AG04449 (cell line): Measurements from ENCODE around the gene COPS8.

ENCODE experiments used
- CTCF ChIA-PET: fragments of 350-600 bp; formaldehyde crosslinking; extraction: SDS; loops from one replicate; lab custom pipeline; 2021; ENCODE audit warnings: antibody characterized with exemption; lab: Yijun Ruan, JAX
- POLR2A ChIA-PET: fragments of 400-600, 350-600 bp; formaldehyde crosslinking; extraction: SDS; loops from one replicate; lab custom pipeline; 2020; ENCODE audit warnings: antibody characterized with exemption, inconsistent platforms; lab: Yijun Ruan, JAX
- DNase-seq: peaks from one replicate; pipeline ENCODE4 v3.0.0-alpha.2; 2010; ENCODE audit warnings: low read depth, low spot score
- H3K4me3 ChIP-seq: 2 replicates; pipeline ENCODE4 v1.5.1; 2011; ENCODE audit warnings: low read depth, mild to moderate bottlenecking, control low read depth, low read length
- TF ChIP-seq, protein P1 (sequence below): IDR thresholded peaks from one replicate; pipeline ENCODE4 v1.5.1; 2011; ENCODE audit warnings: mild to moderate bottlenecking, moderate library complexity, low read length, control low read depth, inconsistent platforms; ENCODE audit not compliant: insufficient read depth; ENCODE audit errors: missing control alignments

Gene COPS8

DNA sequence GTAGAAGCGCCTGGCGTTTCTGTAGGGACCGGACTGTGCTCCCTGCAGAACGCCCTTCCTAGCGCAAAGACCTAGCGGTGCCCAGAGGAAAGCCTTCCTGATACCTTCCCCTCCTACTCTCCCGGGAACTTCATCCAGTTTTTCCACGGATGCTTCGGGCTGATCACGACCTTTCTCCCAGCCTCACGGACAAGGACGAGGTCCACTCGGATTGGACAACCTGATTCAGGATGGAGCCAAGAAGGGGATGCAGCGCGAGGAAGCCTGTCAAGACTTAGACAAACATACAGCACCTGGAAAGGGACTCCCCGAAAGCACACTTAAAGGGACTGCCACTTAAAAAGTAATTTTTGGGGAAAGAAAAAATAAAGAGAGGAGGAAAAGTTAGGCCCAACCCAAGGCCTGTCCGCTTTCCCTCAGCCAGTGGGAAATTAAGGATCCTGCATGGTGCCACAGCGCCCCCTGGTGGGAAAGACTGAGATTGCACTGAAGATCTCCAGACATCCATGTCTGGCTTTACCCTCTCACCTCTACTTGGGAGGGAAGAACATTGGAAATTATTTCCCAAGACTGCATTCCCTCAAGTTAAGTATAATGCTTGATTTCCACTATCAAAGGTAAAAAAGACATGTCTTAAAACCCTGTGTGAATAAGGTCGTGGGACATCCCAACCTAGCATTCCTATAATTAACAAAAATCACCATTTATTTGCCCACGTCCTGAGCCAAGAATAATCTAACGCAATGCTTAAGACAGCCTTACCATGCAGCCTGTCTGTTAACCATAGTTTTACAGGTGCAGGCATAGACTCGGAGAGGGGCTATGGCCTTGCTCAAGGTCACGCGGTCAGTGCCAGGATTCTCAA lies 13.4 kb upstream of the COPS8 start:
- no peak for DNase-seq
- no peak overlapping the region for H3K4me3 ChIP-seq
- TF ChIP-seq, protein P1, sequence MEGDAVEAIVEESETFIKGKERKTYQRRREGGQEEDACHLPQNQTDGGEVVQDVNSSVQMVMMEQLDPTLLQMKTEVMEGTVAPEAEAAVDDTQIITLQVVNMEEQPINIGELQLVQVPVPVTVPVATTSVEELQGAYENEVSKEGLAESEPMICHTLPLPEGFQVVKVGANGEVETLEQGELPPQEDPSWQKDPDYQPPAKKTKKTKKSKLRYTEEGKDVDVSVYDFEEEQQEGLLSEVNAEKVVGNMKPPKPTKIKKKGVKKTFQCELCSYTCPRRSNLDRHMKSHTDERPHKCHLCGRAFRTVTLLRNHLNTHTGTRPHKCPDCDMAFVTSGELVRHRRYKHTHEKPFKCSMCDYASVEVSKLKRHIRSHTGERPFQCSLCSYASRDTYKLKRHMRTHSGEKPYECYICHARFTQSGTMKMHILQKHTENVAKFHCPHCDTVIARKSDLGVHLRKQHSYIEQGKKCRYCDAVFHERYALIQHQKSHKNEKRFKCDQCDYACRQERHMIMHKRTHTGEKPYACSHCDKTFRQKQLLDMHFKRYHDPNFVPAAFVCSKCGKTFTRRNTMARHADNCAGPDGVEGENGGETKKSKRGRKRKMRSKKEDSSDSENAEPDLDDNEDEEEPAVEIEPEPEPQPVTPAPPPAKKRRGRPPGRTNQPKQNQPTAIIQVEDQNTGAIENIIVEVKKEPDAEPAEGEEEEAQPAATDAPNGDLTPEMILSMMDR = peak; percentile 86
- POLR2A ChIA-PET = no interaction called here
- CTCF ChIA-PET = interaction anchor here (0.8 to 14.7 kb wide), 16 partner anchors 7 to 1292 kb away, joined by 3 to 394 read pairs (median 5); partner anchors contain the start of genes ACKR3 and COPS8

DNA sequence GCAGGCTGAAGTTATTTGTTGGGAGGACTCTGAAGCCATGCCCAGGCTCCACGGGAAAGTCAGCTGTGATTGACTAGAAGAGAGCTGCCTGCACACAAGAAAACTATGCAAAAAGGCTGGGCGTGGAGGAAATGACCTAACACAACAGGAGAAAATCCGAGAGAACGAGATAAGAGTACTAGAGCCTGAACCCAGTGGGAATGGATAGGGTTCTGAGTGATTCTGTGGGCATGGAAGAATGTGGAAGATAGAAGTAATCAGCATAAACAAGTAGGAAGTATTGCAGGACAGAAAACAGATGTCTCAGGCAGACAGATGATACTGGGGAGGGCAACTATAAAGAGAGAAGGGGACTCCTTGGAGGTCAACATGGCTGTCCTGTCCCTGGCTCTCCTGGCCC lies 12.1 kb upstream of the COPS8 start:
- no peak overlapping the region for H3K4me3 ChIP-seq
- POLR2A ChIA-PET = no interaction called here
- peak; percentile 55 for DNase-seq
- CTCF ChIA-PET = interaction anchor here (0.8 to 3.2 kb wide), 20 partner anchors 8 to 1294 kb away, joined by 3 to 29 read pairs (median 4); partner anchors contain the start of genes ACKR3 and COPS8
- TF ChIP-seq, protein P1 = no peak

DNA sequence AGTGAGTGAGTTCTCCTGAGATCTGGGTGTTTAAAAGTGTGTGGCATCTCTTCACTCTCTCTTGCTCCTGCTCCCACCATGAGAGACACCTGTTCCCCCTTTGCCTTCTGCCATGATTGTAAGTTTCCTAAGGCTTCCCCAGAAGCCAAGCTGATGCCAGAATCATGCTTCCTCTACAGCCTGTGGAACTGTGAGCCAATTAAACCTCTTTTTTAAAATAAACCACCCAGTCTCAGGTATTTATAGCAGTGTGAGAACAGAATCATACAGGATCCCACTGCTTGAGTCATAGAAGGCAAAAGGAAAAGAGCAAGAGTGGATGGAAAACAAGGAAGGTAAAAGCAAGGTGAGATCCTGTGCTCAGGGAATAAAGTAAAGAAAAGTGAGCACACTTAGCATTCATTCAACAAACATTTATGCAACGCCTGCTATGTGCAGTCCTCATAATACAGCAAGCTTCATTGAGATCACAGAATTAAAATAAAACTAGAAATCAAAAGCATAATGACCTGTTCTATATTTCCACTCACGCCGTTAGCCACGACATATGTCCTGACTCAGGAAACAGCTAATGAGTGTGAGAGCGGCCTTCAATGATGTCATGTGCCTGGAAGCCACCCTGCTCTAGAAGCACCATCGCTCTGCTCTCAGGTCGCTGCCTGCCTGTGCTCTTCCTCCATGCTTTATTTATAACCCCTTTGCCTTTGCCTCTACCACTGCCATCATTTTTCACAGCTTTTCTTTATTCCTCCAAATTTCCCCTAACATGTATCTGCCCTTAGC lies 11.3 kb upstream of the COPS8 start:
- TF ChIP-seq, protein P1 = no peak
- POLR2A ChIA-PET = interaction anchor here (1.0 to 1.5 kb wide), 2 partner anchors 11 to 304 kb away, joined by 3 to 6 read pairs; partner anchors contain the start of gene COPS8
- no peak for DNase-seq

DNA sequence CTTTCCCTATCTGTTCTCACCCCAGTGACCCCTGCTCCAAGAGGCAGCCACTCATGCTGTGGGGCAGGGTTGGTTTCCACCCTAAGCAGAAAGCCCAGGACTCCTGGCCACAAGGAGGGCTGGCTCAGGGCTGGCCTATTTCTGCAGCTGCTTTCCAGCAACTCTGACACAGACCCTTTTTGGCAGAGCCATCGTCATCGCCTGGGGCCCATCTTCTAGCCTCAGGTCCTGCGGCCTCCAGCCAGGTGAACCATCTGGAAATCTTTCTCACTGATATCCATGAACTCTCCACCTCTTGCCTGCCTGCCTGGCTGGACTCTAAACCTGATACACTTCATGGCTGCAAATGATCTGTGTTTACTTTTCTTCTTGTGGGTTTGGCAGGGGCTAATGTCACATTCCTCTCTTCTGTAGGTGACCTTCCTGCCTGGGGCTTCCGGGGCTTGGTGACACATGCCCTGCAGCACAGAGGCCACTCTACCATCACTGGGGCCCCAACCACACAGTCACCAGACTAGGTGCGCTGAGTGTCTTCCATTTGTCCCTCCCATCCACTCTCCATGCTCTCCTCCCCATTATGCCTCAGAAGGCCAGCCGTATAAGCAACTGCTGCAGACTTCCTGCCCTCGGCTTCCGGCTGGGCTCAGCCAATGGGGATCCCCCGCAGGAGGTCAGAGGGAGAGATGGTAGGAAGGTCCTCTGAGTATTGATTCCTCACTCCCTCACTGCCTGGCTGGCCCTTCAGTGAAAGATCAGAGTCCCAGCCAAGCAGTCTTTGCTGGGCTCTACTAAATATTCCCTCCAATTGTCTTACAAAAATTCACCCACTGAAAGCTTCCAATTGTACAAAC lies 9.7 kb upstream of the COPS8 start:
- CTCF ChIA-PET = interaction anchor here (0.8 to 3.2 kb wide), 7 partner anchors 9 to 734 kb away, joined by 3 to 29 read pairs (median 9); partner anchors contain the start of gene COPS8
- TF ChIP-seq, protein P1 = no peak
- DNase-seq = no peak
- POLR2A ChIA-PET = interaction anchor here (1.0 kb wide), 1 partner anchor 306 kb away, joined by 3 read pairs; no protein-coding TSS in a partner anchor
- H3K4me3 ChIP-seq = no peak overlapping the region

More for the DNA sequence above, 11.3 kb upstream of the COPS8 start:
- CTCF ChIA-PET = interaction anchor here (1.2 to 3.2 kb wide), 10 partner anchors 9 to 732 kb away, joined by 3 to 29 read pairs (median 10); partner anchors contain the start of gene COPS8
- H3K4me3 ChIP-seq = no peak overlapping the region

DNA sequence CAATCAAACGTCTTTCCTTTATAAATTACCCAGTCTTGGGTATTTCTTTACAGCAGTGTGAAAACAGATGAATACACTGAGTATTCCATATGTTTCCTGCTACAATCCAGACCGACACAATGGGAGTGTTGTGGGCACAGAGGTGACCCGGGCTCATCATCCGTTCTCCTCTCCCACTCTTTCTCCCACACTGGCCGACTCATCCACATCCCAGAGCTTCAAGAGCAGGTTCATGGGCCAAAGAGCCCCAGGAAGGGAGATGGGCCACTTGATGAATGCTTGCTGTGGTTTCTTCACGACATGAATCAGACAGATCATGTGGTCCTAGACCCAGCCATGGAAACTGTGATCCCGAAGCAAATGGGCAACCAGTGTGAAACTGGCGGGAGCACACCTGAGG lies 4.1 kb upstream of the COPS8 start:
- no peak for DNase-seq
- no peak overlapping the region for H3K4me3 ChIP-seq
- POLR2A ChIA-PET = no interaction called here
- CTCF ChIA-PET = no interaction called here
- TF ChIP-seq, protein P1 = no peak
